CD1c-positive myeloid dendritic cell (primary cell): Measurements from ENCODE around the gene ST8SIA6.
A peak's percentile ranks its signal among the peaks of the same experiment; 100 is the strongest.
"Not testable (repeated sequence)": the region's sequence is repeated elsewhere in the genome, so short reads cannot be mapped to it uniquely, and the experiment has no call there.

Source experiments
- DNase-seq: peaks from one replicate; pipeline ENCODE4 v3.0.0-alpha.2; 2016; ENCODE audit errors: extremely low spot score

Gene ST8SIA6

GRCh38 chr10:17426263-17426750 is 28.1 kb downstream of the ST8SIA6 start:
- no peak for DNase-seq

DNA sequence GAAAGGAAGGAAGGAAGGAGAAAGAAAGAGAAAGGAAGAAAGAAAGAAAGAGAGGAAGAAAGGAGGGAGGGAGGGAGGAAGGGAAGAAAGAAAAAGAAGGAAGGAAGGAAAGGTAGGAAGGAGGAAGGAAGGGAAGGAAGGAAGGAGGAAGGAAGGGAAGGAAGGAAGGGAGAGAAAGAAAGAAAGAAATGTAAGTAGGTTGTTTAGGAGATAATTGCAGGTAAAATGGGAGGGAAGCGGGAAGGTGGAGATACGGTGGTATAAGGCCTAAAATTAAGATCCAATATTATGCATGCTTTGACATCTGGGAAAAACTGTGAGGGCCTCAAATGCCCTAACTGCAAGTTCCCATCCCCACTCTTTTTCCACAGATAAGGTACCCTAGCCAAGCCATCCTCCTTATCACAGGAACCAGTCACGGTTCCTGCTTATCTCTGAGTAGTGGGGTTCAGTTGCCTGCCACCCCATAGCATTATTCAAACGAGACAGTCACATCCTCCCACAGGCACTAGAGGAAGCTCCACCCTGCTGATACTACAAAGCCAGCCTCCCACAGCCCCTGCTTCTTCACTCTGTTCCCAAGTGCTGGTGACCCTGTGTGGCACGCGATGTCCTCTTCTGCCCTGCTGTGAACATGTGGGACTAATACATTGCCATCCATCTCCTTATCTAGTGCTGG is 28.7 kb downstream of the ST8SIA6 start:
- DNase-seq = peak; percentile 8

DNA sequence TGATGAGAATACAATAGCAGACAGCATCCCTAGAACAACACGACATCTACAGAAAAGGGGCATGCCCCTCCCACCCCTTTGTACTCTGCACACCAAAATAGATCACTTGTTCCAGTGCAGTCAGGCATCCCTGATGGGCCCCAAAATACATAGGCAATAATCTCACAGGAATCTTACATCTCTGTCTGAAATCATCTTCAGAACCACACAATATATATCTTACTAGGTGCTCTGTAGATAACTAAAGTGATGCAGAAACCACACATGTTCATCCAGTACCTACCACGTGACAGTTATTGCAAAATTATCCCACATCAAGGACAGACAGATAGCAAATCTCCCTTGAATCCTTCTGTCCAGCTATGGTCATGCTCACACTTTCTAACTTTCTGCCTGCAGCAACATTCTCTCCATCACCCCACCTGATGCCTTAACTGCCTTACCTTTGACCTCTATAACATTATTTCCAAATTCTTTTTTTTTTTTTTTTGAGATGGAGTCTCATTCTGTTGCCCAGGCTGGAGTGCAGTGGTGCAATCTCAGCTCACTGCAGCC is 30.7 kb downstream of the ST8SIA6 start:
- DNase-seq = no peak

DNA sequence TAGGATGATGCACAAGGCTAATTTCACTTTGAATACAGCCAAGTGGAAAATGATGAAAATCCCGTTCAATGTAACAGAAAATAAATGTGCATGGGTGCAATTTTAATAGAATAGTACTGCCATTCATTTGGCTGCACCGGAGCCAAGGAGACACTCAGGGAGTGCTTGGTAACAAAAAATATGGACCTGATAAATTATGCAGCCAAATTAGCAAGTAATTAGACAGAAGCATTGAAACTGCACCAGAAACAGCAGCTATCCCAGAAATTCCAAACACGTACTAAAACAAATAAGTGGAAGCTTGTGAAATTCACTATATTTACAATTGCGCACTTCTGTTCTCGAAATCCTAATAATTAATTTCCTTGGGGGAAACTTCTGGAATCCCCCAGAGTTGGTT is 31.5 kb downstream of the ST8SIA6 start:
- no peak for DNase-seq

DNA sequence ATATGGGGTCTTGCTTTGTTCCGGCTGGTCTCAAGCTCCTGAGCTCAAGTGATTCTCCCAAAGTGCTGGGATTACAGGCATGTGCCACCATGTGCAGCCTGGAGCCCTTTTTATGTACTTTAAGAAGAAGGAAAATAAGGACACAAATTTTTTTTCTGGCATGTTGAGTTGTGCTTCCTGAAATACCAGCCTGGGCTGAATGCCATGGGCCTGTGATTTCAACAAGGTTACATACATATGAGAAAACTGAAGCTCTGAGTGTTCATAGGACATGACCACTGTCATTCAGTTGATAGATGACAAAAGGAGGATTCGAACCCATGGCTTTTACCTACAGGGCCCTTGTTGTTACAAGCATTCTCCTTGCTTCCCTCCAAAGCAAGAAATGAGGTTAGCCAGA is 36.1 kb downstream of the ST8SIA6 start:
- no peak for DNase-seq

GRCh38 chr10:17416442-17417211 is 37.8 kb downstream of the ST8SIA6 start:
- no peak for DNase-seq

DNA sequence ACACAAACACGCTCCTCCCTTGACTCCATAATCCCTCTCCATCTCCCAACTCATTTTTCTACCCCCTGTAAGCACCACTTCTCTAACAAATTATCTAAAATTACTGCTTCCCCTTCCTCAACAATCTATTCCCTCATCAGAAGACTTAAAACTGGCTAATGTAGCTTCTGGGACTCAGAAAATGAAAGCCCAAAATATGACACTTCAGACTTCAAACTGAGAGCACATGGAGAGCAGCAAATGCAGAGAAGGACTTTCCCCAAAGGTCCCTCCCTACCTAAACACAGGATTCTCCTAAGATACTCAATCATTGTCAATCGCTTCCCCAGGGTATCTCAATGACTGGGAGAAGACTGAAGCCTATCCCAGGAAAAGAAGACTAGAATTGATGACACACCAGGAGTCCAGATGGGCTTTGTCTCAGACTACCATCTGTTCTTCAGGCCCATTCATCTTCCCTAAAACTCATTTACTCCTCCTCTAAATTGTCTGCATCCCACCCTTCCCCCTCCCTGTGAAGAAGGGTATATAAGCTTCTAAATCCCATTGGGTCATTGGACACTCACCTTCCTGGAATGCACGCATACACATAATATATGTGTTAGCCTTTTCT is 39.2 kb downstream of the ST8SIA6 start:
- no peak for DNase-seq

DNA sequence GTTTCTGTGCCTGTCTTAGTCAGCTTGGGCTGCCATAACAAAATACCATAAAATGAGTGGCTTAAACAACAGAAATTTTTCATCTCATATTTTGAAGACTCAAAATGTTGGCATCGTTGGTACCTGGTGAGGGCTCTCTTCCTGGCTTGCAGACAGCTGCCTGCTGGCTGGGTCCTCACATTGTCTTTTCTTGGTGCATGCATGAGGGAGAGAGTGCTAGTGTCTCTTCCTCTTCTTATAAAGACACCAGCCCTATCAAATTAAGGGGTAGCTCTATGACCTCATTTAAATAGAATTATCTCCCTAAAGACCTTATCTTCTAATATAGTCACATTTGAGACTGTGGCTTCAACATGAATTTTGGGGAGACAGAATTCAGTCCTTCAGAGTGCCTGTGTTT is 39.9 kb downstream of the ST8SIA6 start:
- no peak for DNase-seq

DNA sequence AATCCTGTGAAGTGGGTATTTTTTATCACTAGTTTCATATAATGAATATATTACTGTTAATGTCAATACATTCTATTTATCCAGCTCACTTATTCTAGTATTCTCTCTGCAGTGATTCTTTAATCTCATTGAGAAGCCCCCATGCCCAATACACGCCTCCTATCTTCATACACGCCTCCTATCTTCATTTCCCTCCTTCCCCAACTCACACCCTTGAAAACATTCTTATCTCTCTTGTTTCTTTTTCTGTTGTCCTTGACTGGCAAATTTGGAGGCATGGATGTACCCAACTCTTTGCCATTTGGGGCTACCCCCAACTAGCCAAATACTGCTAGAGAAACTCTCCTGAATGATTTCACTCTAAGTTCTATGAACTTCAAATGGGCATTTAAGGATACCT is 40.5 kb downstream of the ST8SIA6 start:
- no peak for DNase-seq

GRCh38 chr10:17412323-17412722 is 42.1 kb downstream of the ST8SIA6 start:
- no peak for DNase-seq

- no peak for DNase-seq
Observed at GRCh38 chr10:17410907-17411306, 43.5 kb downstream of the ST8SIA6 start.

DNA sequence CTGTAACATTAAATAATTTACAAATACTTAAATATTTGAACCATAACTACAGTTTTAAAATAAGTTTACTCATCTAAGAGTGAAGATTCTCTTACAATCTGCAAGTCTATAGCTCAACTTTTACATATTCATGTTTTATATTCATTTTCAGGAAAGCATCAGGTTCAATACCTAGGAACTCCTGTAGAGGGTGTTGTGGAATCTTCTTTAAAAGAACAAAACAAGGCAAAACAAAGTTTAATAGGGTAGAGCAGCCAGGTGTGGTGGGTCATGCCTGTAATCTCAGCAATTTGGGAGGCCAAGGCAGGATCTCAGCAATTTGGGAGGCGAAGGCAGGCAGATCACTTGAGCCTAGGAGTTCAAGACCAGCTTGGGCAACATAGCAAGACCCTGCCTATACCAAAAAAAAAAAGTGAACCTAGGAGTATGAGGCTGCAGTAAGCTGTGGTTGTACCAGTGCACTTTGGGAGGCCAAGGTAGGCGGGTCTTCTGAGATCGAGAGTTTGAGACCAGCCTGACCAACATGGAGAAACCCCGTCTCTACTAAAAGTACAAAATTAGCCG is 45.1 kb downstream of the ST8SIA6 start:
- peak; percentile 19 for DNase-seq

DNA sequence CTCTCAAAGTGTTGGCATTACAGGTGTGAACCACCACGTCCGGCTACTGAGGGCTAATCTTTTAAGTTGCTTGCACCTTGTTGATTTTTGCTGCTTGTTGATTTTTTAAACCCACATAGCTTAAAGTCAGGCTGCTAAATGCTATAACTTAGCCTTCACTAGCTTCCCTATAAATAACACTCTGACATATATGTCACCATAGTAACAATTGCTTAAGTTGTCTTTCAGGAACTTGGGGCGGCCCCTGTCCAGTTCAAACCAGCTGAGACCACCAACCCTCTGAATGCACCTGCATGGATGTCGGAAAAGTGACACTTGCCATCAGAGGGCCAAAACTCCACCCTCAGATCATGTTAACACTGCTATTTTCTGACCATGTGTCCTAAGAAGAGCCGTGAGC is 47.3 kb downstream of the ST8SIA6 start:
- DNase-seq = no peak

GRCh38 chr10:17406036-17406834 is 48.2 kb downstream of the ST8SIA6 start:
- DNase-seq = no peak

DNA sequence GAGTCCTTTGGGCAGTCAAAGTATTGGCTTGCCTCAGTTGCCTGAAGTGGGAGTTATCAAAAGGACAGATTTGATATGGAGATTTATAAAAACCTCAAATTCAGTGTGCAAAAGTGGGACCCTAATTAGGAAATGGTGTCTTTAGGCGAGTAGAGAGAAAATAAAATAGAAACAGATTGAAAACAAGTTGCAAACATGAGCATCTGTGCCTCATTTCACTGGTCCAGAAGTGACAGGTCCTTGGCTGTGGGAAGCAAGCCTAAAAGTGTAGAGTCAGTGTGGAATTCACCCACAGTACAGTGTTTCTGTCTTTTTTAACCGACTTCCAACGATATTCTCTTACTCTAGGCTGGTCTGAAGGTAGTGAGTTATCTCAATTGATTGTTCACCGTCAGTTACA is 51.2 kb downstream of the ST8SIA6 start:
- no peak for DNase-seq

DNA sequence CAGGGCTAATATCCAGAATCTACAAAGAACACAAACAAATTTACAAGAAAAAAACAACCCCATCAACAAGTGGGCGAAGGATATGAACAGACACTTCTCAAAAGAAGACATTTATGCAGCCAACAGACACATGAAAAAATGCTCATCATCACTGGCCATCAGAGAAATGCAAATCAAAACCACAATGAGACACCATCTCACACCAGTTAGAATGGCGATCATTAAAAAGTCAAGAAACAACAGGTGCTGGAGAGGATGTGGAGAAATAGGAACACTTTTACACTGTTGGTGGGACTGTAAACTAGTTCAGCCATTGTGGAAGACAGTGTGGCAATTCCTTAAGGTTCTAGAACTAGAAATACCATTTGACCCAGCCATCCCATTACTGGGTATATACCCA is 52.4 kb downstream of the ST8SIA6 start:
- not testable (repeated sequence) for DNase-seq

- DNase-seq = no peak
Observed at GRCh38 chr10:17396004-17396403, 58.4 kb downstream of the ST8SIA6 start.

DNA sequence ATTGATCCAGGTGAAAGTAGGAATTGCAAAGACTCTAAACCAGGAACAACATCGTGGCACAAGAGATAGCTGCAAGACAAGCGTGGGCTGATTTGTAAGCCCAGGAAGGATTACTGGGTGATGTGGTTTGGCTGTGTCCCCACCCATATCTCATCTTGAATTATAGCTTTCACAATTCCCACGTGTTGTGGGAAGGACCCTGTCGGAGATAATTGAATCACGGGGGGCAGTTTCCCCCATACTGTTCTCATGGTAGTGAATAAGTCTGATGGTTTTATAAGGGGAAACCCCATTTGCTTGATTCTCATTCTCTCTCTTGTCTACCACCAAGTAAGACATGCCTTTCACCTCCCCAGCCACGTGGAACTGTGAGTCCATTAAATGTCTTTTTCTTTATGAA is 59.5 kb downstream of the ST8SIA6 start:
- no peak for DNase-seq

GRCh38 chr10:17387861-17388503 is 66.4 kb downstream of the ST8SIA6 start:
- no peak for DNase-seq

GRCh38 chr10:17386616-17387075 is 67.7 kb downstream of the ST8SIA6 start:
- no peak for DNase-seq

DNA sequence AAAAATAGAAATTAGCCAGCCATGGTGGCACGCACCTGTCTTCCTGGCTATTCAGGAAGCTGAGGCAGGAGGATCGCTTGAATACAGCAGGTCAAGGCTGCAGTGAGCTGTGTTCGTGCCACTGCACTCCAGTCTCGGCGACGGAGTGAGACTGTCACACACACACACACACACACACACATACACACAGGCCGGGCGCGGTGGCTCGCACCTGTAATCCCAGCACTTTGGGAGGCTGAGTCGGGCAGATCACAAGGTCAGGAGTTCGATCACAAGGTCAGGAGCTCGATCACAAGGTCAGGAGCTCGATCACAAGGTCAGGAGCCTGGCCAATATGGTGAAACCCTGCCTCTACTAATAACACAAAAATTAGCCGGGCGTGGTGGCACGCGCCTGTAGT is 68.4 kb downstream of the ST8SIA6 start:
- DNase-seq = no peak
